HepG2 (cell line): Measurements from ENCODE around the gene ADAMTS16. TPM values are rescaled to one million over a fixed set of nuclear protein-coding genes. Genes with fewer than 3 reads are reported as not detected.

Experiments
- ARID5B ChIP-seq: IDR thresholded peaks from 2 replicates; pipeline ENCODE4 v1.4.0; 2020; ENCODE audit warnings: mild to moderate bottlenecking, missing genetic modification reagents
- BHLHE40 ChIP-seq: IDR thresholded peaks from 2 replicates; pipeline ENCODE4 v1.6.1; 2011; ENCODE audit warnings: low read length, improper control_type of control experiment
- CEBPG ChIP-seq: IDR thresholded peaks from 2 replicates; pipeline ENCODE4 v1.6.1; 2016
- ETS1 ChIP-seq: sonication (generic); formaldehyde crosslinking; IDR thresholded peaks from 2 replicates; pipeline ENCODE4 v1.4.0; 2020; ENCODE audit warnings: missing genetic modification reagents
- FOSL2 ChIP-seq: sonication (generic); formaldehyde crosslinking; IDR thresholded peaks from 2 replicates; pipeline ENCODE4 v1.4.0; 2020; ENCODE audit warnings: missing genetic modification reagents
- GRHL1 ChIP-seq: sonication (generic); formaldehyde crosslinking; conservative IDR thresholded peaks from 2 replicates; pipeline ENCODE4 v1.8.0; 2022; ENCODE audit warnings: missing genetic modification reagents
- HMG20A ChIP-seq: IDR thresholded peaks from 2 replicates; pipeline ENCODE4 v1.6.1; 2016; ENCODE audit warnings: borderline replicate concordance
- HOXA3 ChIP-seq: sonication (generic); formaldehyde crosslinking; IDR thresholded peaks from 2 replicates; pipeline ENCODE4 v1.5.0; 2020; ENCODE audit warnings: missing genetic modification reagents
- KAT8 ChIP-seq: IDR thresholded peaks from 2 replicates; pipeline ENCODE4 v1.6.1; 2016; ENCODE audit warnings: missing genetic modification reagents, missing compliant biosample characterization
- KLF9 ChIP-seq: IDR thresholded peaks from 2 replicates; pipeline ENCODE4 v1.6.1; 2016; ENCODE audit warnings: low read depth
- NBN ChIP-seq: fragments of 450-650 bp; conservative IDR thresholded peaks from 2 replicates; pipeline ENCODE4 v1.6.1; 2017
- SIX4 ChIP-seq: sonication (generic); formaldehyde crosslinking; IDR thresholded peaks from 2 replicates; pipeline ENCODE4 v1.4.0; 2020; ENCODE audit warnings: missing genetic modification reagents
- SOX6 ChIP-seq, 2 experiments: fragments of 450-650 bp in 1 of 2; sonication (generic) in 1 of 2; formaldehyde crosslinking in 1 of 2; IDR thresholded peaks; 2 replicates each; pipeline versions ENCODE4 v1.4.0 to v1.6.1; 2017 to 2020; ENCODE audit warnings: antibody characterized with exemption in 1 of 2, mild to moderate bottlenecking in 1 of 2, missing genetic modification reagents in 1 of 2
- TBX2 ChIP-seq: sonication (generic); formaldehyde crosslinking; IDR thresholded peaks from 2 replicates; pipeline ENCODE4 v1.5.0; 2020; ENCODE audit warnings: missing genetic modification reagents, mild to moderate bottlenecking, borderline replicate concordance
- THAP11 ChIP-seq: IDR thresholded peaks from 2 replicates; pipeline ENCODE4 v1.6.1; 2016; ENCODE audit warnings: missing biosample characterization, missing genetic modification reagents
- ZKSCAN8 ChIP-seq: IDR thresholded peaks from 2 replicates; pipeline ENCODE4 v1.6.1; 2016; ENCODE audit warnings: borderline replicate concordance, missing genetic modification reagents, missing compliant biosample characterization
- ZNF232 ChIP-seq: sonication (generic); formaldehyde crosslinking; IDR thresholded peaks from 2 replicates; pipeline ENCODE4 v1.4.0; 2020; ENCODE audit warnings: missing genetic modification reagents, borderline replicate concordance
- ZNF292 ChIP-seq: sonication (generic); formaldehyde crosslinking; IDR thresholded peaks from 2 replicates; pipeline ENCODE4 v1.8.1; 2022; ENCODE audit warnings: mild to moderate bottlenecking, low read depth, missing genetic modification reagents, borderline replicate concordance
- ZNF3 ChIP-seq: IDR thresholded peaks from 2 replicates; pipeline ENCODE4 v1.7.0; 2017; ENCODE audit warnings: inconsistent platforms
- ZNF430 ChIP-seq: sonication (generic); formaldehyde crosslinking; IDR thresholded peaks from 2 replicates; pipeline ENCODE4 v1.9.0; 2021; ENCODE audit warnings: mild to moderate bottlenecking, missing genetic modification reagents
- ZNF432 ChIP-seq: sonication (generic); formaldehyde crosslinking; IDR thresholded peaks from 2 replicates; pipeline ENCODE4 v1.5.0; 2020; ENCODE audit warnings: missing genetic modification reagents, mild to moderate bottlenecking, borderline replicate concordance
- ZNF75D ChIP-seq: sonication (generic); formaldehyde crosslinking; IDR thresholded peaks from 2 replicates; pipeline ENCODE4 v1.8.1; 2023; ENCODE audit warnings: missing genetic modification reagents, mild to moderate bottlenecking, borderline replicate concordance
- polyA plus RNA-seq, 8 experiments: library from polyadenylated mRNA; depleted of rRNA in 3 of 8; stranded (reverse) in 7 of 8; unstranded in 1 of 8; fragments of >200 nt; fragmentation: Illumina TruSeq in 4 of 8; extraction: Trizol in 4 of 8; gene quantifications; 2 replicates each; pipeline versions ENCODE4 v1.2.1 to v1.2.3, GENCODE V29; 2011 to 2016; ENCODE audit warnings: low read depth in 4 of 8, missing spikeins in 1 of 8, mixed read lengths in 1 of 8; ENCODE audit not compliant: insufficient read depth in 1 of 8
- total RNA-seq, 5 experiments: library from RNA; depleted of rRNA; stranded (reverse); fragments of >200 nt; fragmentation: Illumina TruSeq; extraction: Trizol; gene quantifications; 2 replicates each; pipeline ENCODE4 v1.2.3, GENCODE V29; 2016; ENCODE audit warnings: low read depth in 1 of 5
- TF ChIP-seq, protein P1 (sequence below): sonication (generic); formaldehyde crosslinking; IDR thresholded peaks from 2 replicates; pipeline ENCODE4 v1.8.0; 2022; ENCODE audit warnings: missing genetic modification reagents, mild to moderate bottlenecking, moderate library complexity, borderline replicate concordance

ADAMTS16 gene
- total and polyA plus RNA-seq, 2 of the 13 experiments (the other 11 are each of a cell fraction or from before 2014, with no cell fraction given) = 0.02 to 0.03 TPM

DNA sequence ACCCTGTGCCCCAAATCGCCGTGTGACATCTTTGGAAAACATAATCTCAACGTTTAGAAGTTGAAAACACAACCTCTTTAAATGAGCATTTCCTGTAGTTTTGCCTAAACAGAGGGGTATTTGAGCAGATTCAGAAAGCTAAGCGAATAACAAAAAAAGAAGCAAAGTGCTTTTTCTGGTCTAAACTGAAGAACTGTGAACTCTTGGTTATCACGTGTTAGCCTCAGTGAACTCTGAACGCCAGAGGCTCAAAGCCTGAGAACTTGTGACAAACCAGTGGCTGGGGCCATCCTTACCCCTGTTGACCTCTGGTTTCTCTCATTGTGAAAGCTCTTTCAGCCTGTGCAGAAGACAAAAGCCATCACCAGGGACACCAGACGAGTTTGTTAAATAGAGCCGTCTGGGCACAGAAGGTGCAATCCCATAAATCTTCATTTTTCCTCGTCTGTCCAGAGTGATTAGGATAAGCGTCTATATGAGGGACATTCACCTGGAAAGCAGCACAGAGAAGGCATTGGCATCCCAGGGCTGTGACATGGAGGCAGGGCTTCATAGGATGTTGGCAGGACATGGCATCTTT, 220.9 kb downstream of the ADAMTS16 start (continued):
- peak; percentile 93 for TF ChIP-seq ARID5B (CRISPR knock-in tag)
- TF ChIP-seq ZNF232 (CRISPR knock-in tag) = peak; percentile 49; the same call in 1 of the 2 replicates
- TF ChIP-seq GRHL1 (CRISPR knock-in tag) = no peak
- TF ChIP-seq HOXA3 = peak; percentile 56
- TF ChIP-seq NBN = no peak
- peak; percentile 77 for TF ChIP-seq FOSL2 (CRISPR knock-in tag)
- peak; percentile 66; the same call in 1 of the 2 replicates for TF ChIP-seq ZNF292 (CRISPR knock-in tag)
- TF ChIP-seq ZNF75D (CRISPR knock-in tag) = no peak
- TF ChIP-seq, protein P1, sequence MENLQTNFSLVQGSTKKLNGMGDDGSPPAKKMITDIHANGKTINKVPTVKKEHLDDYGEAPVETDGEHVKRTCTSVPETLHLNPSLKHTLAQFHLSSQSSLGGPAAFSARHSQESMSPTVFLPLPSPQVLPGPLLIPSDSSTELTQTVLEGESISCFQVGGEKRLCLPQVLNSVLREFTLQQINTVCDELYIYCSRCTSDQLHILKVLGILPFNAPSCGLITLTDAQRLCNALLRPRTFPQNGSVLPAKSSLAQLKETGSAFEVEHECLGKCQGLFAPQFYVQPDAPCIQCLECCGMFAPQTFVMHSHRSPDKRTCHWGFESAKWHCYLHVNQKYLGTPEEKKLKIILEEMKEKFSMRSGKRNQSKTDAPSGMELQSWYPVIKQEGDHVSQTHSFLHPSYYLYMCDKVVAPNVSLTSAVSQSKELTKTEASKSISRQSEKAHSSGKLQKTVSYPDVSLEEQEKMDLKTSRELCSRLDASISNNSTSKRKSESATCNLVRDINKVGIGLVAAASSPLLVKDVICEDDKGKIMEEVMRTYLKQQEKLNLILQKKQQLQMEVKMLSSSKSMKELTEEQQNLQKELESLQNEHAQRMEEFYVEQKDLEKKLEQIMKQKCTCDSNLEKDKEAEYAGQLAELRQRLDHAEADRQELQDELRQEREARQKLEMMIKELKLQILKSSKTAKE (CRISPR knock-in tag) = peak; percentile 76; the same call in 1 of the 2 replicates
- peak; percentile 68; the same call in 1 of the 2 replicates for TF ChIP-seq ZNF430 (CRISPR knock-in tag)
- TF ChIP-seq TBX2 (CRISPR knock-in tag) = peak; percentile 68; the same call in 1 of the 2 replicates
- no peak for TF ChIP-seq ZKSCAN8 (CRISPR knock-in tag)
- peak; percentile 60; the same call in 1 of the 2 replicates for TF ChIP-seq KAT8 (CRISPR knock-in tag)
- peak; percentile 82 for TF ChIP-seq BHLHE40
- TF ChIP-seq THAP11 (CRISPR knock-in tag) = peak; percentile 49
- TF ChIP-seq KLF9 (CRISPR knock-in tag) = no peak
- no peak for TF ChIP-seq ZNF432 (CRISPR knock-in tag)
- TF ChIP-seq SIX4 (CRISPR knock-in tag) = peak; percentile 59; the same call in 1 of the 2 replicates
- no peak for TF ChIP-seq ETS1 (CRISPR knock-in tag)
- peak; percentile 81 for TF ChIP-seq CEBPG
- peak; percentile 90 for TF ChIP-seq ZNF3 (CRISPR knock-in tag)
- no peak for TF ChIP-seq SOX6 (IDR thresholded peaks at IDR 0.05)
- peak; percentile 98 for TF ChIP-seq SOX6 (CRISPR knock-in tag; IDR thresholded peaks at IDR 0.05)
- TF ChIP-seq HMG20A (CRISPR knock-in tag) = peak; percentile 81; the same call in 1 of the 2 replicates
